ENCODE measurements around the gene C12orf42. TPM values are rescaled to one million over a fixed set of nuclear protein-coding genes. Genes with fewer than 3 reads are reported as not detected.
A peak's percentile ranks its signal among the peaks of the same experiment; 100 is the strongest.

The C12orf42 gene
- total RNA-seq, 1 donor from 2014 or later = not detected

DNA sequence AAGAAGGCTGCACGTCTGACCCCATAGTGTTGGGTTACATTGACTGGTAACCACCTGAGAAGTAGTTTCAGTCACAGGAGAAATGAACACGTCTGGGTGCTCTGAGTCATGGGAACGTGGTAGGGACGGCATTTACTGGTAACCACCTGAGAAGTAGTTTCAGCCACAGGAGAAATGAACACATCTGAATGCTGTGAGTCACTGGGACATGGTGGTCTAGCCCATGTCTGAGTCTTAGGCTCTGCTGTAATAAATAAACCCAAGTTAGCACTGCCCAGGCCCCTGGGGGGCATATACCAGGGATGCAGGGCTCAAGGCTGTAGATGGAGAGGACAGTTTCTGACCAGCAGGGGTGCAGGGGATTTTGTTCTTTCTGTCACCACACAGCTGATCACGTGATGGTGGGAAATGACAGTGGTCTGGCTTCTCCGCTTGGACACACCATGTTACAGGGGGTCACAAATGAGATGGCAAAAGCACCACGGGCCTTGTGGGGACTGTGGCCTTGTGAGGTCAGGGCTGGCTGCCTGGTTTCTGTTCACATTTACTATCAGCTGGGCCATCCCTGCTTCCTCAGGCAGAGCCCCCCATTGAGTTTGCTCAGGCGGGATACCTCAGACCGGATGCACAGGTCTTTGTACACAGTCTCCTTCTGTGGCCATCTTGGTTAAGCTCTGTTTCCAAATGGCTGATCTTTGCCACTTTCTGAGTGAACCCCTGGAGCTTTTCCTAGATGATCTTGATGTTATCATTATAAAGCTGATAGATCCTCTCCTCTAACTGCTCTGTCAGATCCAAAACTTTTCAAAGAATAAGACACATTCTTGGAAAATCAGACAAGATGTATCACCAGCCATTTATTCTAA, 9.8 kb upstream of the C12orf42 start:
- Mint-ChIP-seq H3K36me3 (ENCODE audit: unreplicated experiment) (no peaks in the 10 kb centered on the region), H3K4me3 (ENCODE audit: unreplicated experiment) (no peak overlapping the region), H3K27me3 (ENCODE audit: unreplicated experiment) (peaks cover 1% of the 10 kb centered on the region), H3K4me1 (ENCODE audit: low read depth, unreplicated experiment) (no peaks in the 10 kb centered on the region), H3K9me3 (ENCODE audit: unreplicated experiment) (peaks cover 2% of the 10 kb centered on the region), H3K27ac (ENCODE audit: unreplicated experiment) (no peak overlapping the region)
- DNase-seq = no peak
- TF ChIP-seq, protein P1, sequence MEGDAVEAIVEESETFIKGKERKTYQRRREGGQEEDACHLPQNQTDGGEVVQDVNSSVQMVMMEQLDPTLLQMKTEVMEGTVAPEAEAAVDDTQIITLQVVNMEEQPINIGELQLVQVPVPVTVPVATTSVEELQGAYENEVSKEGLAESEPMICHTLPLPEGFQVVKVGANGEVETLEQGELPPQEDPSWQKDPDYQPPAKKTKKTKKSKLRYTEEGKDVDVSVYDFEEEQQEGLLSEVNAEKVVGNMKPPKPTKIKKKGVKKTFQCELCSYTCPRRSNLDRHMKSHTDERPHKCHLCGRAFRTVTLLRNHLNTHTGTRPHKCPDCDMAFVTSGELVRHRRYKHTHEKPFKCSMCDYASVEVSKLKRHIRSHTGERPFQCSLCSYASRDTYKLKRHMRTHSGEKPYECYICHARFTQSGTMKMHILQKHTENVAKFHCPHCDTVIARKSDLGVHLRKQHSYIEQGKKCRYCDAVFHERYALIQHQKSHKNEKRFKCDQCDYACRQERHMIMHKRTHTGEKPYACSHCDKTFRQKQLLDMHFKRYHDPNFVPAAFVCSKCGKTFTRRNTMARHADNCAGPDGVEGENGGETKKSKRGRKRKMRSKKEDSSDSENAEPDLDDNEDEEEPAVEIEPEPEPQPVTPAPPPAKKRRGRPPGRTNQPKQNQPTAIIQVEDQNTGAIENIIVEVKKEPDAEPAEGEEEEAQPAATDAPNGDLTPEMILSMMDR (IDR thresholded peaks at IDR 0.05; ENCODE audit: partially characterized antibody, unreplicated experiment) = no peak

DNA sequence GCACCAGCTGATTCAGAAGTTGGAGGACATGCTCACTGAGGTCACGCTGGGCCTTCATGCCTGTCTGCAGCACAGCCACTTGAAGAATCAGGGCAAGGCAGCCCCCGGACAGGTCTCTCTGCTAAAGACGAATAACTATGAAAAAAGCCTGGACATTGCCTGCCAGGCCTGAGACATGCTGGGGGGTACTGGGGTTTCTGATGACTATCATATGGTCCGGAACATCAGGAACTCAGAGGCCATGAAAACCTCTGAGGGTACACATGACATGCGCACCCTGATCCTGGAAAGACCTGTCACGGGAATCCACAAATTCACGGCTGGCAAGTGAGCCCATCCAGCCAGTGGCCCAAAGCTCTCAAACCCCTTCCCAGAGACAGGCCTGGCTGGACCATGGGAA, 8.8 kb upstream of the C12orf42 start:
- Mint-ChIP-seq H3K4me1 (ENCODE audit: low read depth, unreplicated experiment) (no peaks in the 10 kb centered on the region), H3K9me3 (ENCODE audit: unreplicated experiment) (peaks cover 2% of the 10 kb centered on the region), H3K4me3 (ENCODE audit: unreplicated experiment) (no peak overlapping the region), H3K27ac (ENCODE audit: unreplicated experiment) (no peak overlapping the region), H3K27me3 (ENCODE audit: unreplicated experiment) (peaks cover 1% of the 10 kb centered on the region), H3K36me3 (ENCODE audit: unreplicated experiment) (no peaks in the 10 kb centered on the region)
- DNase-seq = no peak
- TF ChIP-seq, protein P1 (IDR thresholded peaks at IDR 0.05; ENCODE audit: partially characterized antibody, unreplicated experiment) = no peak

DNA sequence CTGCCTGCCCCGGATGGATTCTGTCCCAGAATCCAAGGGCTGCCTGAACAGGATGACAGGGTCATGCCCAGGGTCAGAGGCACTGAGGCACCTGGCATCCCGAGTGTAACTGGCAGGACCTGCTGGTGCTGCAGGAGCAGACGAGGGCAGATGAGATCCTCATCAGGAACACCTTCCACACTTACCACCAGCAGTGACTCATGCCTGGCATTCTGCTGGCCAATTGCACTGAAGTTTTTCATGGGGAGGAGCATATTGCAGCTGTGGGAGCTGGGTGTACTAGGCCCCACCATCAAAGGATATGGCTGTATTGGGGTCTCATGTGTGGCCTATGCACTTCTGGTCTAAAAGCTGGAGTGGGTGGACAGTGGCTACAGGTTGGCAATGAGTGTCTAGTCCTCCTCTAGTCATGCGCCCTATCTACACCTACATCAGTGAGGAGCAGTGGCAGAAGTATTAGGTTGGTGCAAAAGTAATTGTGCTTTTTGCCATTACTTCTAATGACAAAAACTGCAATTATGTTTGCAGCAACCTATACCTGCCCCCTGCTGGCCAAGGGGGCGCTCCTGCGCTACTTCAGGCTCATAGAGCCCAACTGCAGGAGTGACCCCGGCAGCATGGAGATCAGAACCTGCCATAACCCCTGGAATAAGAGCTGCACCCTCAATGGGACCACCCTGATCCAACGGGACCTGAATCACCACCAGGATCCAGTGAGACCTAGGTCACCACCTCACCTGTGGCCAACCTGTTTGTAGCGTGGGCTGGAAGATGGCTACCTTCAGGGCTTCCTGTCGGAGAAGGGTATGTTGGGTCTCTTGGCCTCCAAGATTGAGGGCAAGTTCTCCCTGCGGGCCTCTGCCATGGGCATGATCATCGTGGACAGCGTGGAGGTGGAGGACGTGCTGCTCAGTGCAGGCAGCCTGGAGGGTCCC, 8.0 kb upstream of the C12orf42 start:
- Mint-ChIP-seq H3K9me3 (ENCODE audit: unreplicated experiment) (peaks cover 2% of the 10 kb centered on the region), H3K4me1 (ENCODE audit: low read depth, unreplicated experiment) (no peaks in the 10 kb centered on the region), H3K4me3 (ENCODE audit: unreplicated experiment) (no peak overlapping the region), H3K27ac (ENCODE audit: unreplicated experiment) (no peak overlapping the region), H3K36me3 (ENCODE audit: unreplicated experiment) (no peaks in the 10 kb centered on the region), H3K27me3 (ENCODE audit: unreplicated experiment) (peaks cover 1% of the 10 kb centered on the region)
- DNase-seq = peak; percentile 73
- TF ChIP-seq, protein P1 (IDR thresholded peaks at IDR 0.05; ENCODE audit: partially characterized antibody, unreplicated experiment) = peak; percentile 77

DNA sequence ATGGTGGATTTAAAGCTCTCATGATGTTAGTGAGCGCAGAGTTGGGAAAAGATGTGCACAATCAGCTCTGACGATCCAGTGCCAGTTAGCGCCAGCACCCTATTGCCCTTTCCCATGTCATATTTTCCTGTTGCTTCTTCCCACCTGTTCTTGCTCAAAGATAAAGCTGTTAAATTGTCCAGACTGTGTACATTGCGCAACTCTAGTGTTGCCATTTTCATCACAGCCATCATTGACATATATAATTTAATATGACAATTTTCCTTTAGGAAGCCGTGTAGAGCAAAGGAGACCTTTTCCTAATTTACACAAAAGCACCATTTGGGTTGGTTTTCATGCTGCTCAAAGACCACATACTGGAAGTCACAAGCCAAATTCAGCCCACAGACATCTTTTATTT, 5.7 kb upstream of the C12orf42 start:
- Mint-ChIP-seq H3K4me1 (ENCODE audit: low read depth, unreplicated experiment) (no peaks in the 10 kb centered on the region), H3K27ac (ENCODE audit: unreplicated experiment) (no peak overlapping the region), H3K4me3 (ENCODE audit: unreplicated experiment) (no peak overlapping the region), H3K9me3 (ENCODE audit: unreplicated experiment) (no peaks in the 10 kb centered on the region), H3K27me3 (ENCODE audit: unreplicated experiment) (peaks cover 2% of the 10 kb centered on the region), H3K36me3 (ENCODE audit: unreplicated experiment) (no peaks in the 10 kb centered on the region)
- no peak for DNase-seq
- TF ChIP-seq, protein P1 (IDR thresholded peaks at IDR 0.05; ENCODE audit: partially characterized antibody, unreplicated experiment) = no peak
